B cell (primary cell): ENCODE measurements around the gene EPB41L5.

Experiments used
- EZH2 ChIP-seq: IDR thresholded peaks from 2 replicates; pipeline ENCODE4 v1.6.1; 2012; ENCODE audit warnings: borderline replicate concordance, low read depth, mild to moderate bottlenecking, moderate library complexity, low read length; ENCODE audit not compliant: insufficient read depth, poor library complexity, severe bottlenecking
- TF ChIP-seq, protein P1 (sequence below): fragments of 200-600 bp; IDR thresholded peaks from one replicate; pipeline ENCODE4 v1.8.0; 2022; ENCODE audit warnings: antibody characterized with exemption, mild to moderate bottlenecking

GRCh38 chr2:119982506-119982905, 30.4 kb upstream of the EPB41L5 start:
- TF ChIP-seq, protein P1, sequence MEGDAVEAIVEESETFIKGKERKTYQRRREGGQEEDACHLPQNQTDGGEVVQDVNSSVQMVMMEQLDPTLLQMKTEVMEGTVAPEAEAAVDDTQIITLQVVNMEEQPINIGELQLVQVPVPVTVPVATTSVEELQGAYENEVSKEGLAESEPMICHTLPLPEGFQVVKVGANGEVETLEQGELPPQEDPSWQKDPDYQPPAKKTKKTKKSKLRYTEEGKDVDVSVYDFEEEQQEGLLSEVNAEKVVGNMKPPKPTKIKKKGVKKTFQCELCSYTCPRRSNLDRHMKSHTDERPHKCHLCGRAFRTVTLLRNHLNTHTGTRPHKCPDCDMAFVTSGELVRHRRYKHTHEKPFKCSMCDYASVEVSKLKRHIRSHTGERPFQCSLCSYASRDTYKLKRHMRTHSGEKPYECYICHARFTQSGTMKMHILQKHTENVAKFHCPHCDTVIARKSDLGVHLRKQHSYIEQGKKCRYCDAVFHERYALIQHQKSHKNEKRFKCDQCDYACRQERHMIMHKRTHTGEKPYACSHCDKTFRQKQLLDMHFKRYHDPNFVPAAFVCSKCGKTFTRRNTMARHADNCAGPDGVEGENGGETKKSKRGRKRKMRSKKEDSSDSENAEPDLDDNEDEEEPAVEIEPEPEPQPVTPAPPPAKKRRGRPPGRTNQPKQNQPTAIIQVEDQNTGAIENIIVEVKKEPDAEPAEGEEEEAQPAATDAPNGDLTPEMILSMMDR: no peak
- TF ChIP-seq EZH2: no peak
